Measurements from ENCODE around the gene PRIMA1. TPM values are rescaled to one million over a fixed set of nuclear protein-coding genes. Genes with fewer than 3 reads are reported as not detected.
A peak's percentile ranks its signal among the peaks of the same experiment; 100 is the strongest.
"Not testable (repeated sequence)": the region's sequence is repeated elsewhere in the genome, so short reads cannot be mapped to it uniquely, and the experiment has no call there.

Gene PRIMA1
- total RNA-seq, 1 experiment from 2014 or later: not detected

DNA sequence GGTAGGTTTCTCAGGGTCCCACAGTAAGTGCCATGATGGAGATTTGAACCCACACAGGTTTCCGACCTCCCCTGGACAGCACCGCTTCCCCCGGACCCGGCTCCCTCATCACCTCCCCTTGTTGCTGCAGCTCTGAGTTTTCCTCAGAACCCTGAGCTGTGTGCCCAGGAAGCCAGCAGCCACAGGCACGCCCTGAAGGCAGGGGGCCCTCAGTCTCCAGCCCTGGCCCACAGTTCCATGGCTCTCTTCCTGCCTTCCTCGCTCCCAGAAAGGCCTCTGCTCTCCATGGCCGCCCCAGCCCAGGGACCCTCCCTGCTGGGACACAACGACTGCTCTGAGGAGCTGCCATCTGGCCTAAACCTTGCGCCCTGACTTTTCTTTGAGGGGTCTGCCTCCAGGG, 35.8 kb upstream of the PRIMA1 start:
- H3K9me2 ChIP-seq (replicated peaks; ENCODE audit: insufficient read depth, low read length): no peaks in the 10 kb centered on the region
- H3K27ac ChIP-seq (ENCODE audit: low read length): no peak overlapping the region
- no peaks in the 10 kb centered on the region for H3K36me3 ChIP-seq (ENCODE audit: insufficient read depth, low read length)
- H4K20me1 ChIP-seq (ENCODE audit: insufficient read depth, low read depth, low read length): no peaks in the 10 kb centered on the region
- no peak for DNase-seq
- H3K9me3 ChIP-seq (ENCODE audit: low read length): no peaks in the 10 kb centered on the region
- H3K9ac ChIP-seq (ENCODE audit: low read length): no peak overlapping the region
- H3K4me3 ChIP-seq (ENCODE audit: low read length): no peak overlapping the region
- H3K27me3 ChIP-seq (ENCODE audit: low read length): no peaks in the 10 kb centered on the region
- no peaks in the 10 kb centered on the region for H3K4me1 ChIP-seq (ENCODE audit: low read length)
- no peak overlapping the region for H2AFZ ChIP-seq (ENCODE audit: low read length)
- no peak overlapping the region for H3K4me2 ChIP-seq (ENCODE audit: low read depth, low read length, poor library complexity, severe bottlenecking)
- no peaks in the 10 kb centered on the region for H3K79me2 ChIP-seq (ENCODE audit: low read length)

DNA sequence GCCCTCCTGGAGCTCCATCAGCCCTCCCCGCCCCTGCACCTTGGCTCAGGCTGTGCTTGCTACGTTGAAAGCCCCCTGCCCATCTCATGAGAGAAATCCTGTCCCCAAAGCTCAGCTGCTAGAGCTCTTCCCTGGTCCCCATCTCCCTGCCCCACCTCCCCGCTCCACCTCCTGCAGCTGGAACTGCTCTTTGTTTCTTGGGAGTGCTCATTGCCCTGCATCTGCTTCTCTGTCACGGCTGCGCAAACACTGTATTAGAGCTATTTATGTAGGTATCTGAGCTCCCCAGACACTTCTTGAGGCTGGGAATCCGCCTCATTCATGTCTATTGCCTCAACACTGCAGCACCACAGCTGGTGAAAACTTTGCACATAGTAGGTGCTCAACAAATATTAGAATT, 32.8 kb upstream of the PRIMA1 start:
- Histone ChIP-seq H3K9me3 (ENCODE audit: low read length) (no peaks in the 10 kb centered on the region), H3K9me2 (replicated peaks; ENCODE audit: insufficient read depth, low read length) (no peaks in the 10 kb centered on the region), H3K4me3 (ENCODE audit: low read length) (no peak overlapping the region)

DNA sequence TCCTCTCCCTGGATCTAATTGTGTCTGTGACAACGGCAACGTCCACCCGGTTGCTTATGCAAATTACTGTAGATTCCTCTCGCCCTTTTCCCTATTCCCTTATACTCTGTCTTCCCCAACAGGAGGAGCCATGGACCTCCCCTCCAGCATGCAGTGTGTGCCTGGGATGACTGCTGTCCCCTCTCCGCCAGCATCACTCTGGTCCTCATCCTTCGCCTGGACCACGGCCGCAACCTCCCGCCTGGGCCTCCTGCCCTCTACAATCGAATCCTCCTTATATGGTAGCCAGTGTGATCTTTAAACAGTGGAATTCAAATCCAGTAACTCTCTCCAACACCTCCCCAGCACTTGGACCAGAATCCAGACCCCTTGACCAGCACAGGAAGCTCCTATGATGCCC, 30.6 kb upstream of the PRIMA1 start:
- H3K27me3 ChIP-seq (ENCODE audit: low read length): 0 out of 2 replicates have a peak, but pooled peaks cover 4% of the 10 kb centered on the region

More for the DNA sequence above, 32.8 kb upstream of the PRIMA1 start:
- H3K36me3 ChIP-seq (ENCODE audit: insufficient read depth, low read length): no peaks in the 10 kb centered on the region
- H3K27ac ChIP-seq (ENCODE audit: low read length): no peak overlapping the region
- H2AFZ ChIP-seq (ENCODE audit: low read length): no peak overlapping the region
- no peak overlapping the region for H3K4me2 ChIP-seq (ENCODE audit: low read depth, low read length, poor library complexity, severe bottlenecking)
- H4K20me1 ChIP-seq (ENCODE audit: insufficient read depth, low read depth, low read length): no peaks in the 10 kb centered on the region
- DNase-seq: no peak
- H3K4me1 ChIP-seq (ENCODE audit: low read length): no peaks in the 10 kb centered on the region
- H3K9ac ChIP-seq (ENCODE audit: low read length): no peak overlapping the region
- no peaks in the 10 kb centered on the region for H3K79me2 ChIP-seq (ENCODE audit: low read length)
- no peaks in the 10 kb centered on the region for H3K27me3 ChIP-seq (ENCODE audit: low read length)

DNA sequence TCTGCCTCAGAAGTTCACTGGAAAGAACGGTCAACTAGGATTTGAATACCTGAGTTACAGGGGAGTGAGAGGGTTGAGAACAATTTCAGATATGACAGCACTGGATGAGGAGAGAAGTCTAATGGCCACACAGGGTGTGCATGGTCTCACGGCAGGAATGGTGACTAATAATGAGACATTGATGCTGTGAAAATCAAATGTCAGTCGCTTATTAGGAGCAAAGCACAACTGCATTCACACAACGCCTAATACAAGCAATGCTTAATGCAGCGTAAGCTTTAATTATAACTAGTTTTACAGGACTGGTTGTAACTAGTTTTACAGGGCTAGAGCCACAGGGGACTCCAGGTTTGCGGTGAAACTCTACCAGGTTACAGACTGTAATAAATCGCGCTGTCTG, 23.4 kb upstream of the PRIMA1 start:
- Histone ChIP-seq H3K9me2 (replicated peaks; ENCODE audit: insufficient read depth, low read length) (no peaks in the 10 kb centered on the region), H3K27ac (ENCODE audit: low read length) (no peak overlapping the region), H3K79me2 (ENCODE audit: low read length) (no peaks in the 10 kb centered on the region), H3K4me1 (ENCODE audit: low read length) (peaks cover 5% of the 10 kb centered on the region; the same call in 1 of the 2 replicates), H3K36me3 (ENCODE audit: insufficient read depth, low read length) (no peaks in the 10 kb centered on the region), H3K9me3 (ENCODE audit: low read length) (peaks cover 16% of the 10 kb centered on the region; the same call in 1 of the 2 replicates), H4K20me1 (ENCODE audit: insufficient read depth, low read depth, low read length) (no peaks in the 10 kb centered on the region), H2AFZ (ENCODE audit: low read length) (no peak overlapping the region), H3K9ac (ENCODE audit: low read length) (no peak overlapping the region), H3K27me3 (ENCODE audit: low read length) (0 out of 2 replicates have a peak, but pooled peaks cover 4% of the 10 kb centered on the region), H3K4me2 (ENCODE audit: low read depth, low read length, poor library complexity, severe bottlenecking) (no peak overlapping the region), H3K4me3 (ENCODE audit: low read length) (no peak overlapping the region)
- DNase-seq: no peak

More for the DNA sequence above, 30.6 kb upstream of the PRIMA1 start:
- no peak overlapping the region for H3K4me2 ChIP-seq (ENCODE audit: low read depth, low read length, poor library complexity, severe bottlenecking)
- H3K4me1 ChIP-seq (ENCODE audit: low read length): no peaks in the 10 kb centered on the region
- no peak for DNase-seq
- H2AFZ ChIP-seq (ENCODE audit: low read length): no peak overlapping the region
- H3K79me2 ChIP-seq (ENCODE audit: low read length): no peaks in the 10 kb centered on the region
- H3K36me3 ChIP-seq (ENCODE audit: insufficient read depth, low read length): no peaks in the 10 kb centered on the region
- peaks cover 16% of the 10 kb centered on the region; the same call in 1 of the 2 replicates for H3K9me3 ChIP-seq (ENCODE audit: low read length)
- H4K20me1 ChIP-seq (ENCODE audit: insufficient read depth, low read depth, low read length): no peaks in the 10 kb centered on the region
- H3K9me2 ChIP-seq (replicated peaks; ENCODE audit: insufficient read depth, low read length): no peaks in the 10 kb centered on the region
- no peak overlapping the region for H3K9ac ChIP-seq (ENCODE audit: low read length)
- no peak overlapping the region for H3K4me3 ChIP-seq (ENCODE audit: low read length)
- H3K27ac ChIP-seq (ENCODE audit: low read length): no peak overlapping the region

DNA sequence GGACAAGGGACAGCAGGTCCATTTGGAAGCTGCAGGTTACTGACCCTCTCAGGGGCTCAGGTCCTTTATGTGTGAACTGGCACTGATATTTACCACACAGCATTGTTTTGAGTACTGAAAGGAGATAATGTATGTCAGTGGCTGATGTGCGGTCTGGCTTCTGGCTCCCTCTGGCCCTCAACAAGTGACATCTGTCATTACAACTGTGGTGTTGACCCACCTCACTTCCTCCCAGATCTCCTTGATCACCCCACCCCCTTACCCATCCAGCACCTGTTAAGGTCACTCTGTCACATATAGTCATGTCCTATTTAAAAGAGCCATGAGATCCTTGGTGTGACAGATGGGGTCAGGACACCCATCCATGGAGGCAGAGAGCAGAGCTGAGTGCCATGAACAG, 22.7 kb upstream of the PRIMA1 start:
- Histone ChIP-seq H3K36me3 (ENCODE audit: insufficient read depth, low read length) (no peaks in the 10 kb centered on the region), H3K4me1 (ENCODE audit: low read length) (peaks cover 5% of the 10 kb centered on the region; the same call in 1 of the 2 replicates), H4K20me1 (ENCODE audit: insufficient read depth, low read depth, low read length) (no peaks in the 10 kb centered on the region), H3K9me2 (replicated peaks; ENCODE audit: insufficient read depth, low read length) (no peaks in the 10 kb centered on the region), H3K9me3 (ENCODE audit: low read length) (peaks cover 16% of the 10 kb centered on the region; the same call in 1 of the 2 replicates), H3K27me3 (ENCODE audit: low read length) (0 out of 2 replicates have a peak, but pooled peaks cover 4% of the 10 kb centered on the region), H3K79me2 (ENCODE audit: low read length) (no peaks in the 10 kb centered on the region), H2AFZ (ENCODE audit: low read length) (no peak overlapping the region), H3K9ac (ENCODE audit: low read length) (no peak overlapping the region), H3K4me3 (ENCODE audit: low read length) (no peak overlapping the region), H3K27ac (ENCODE audit: low read length) (no peak overlapping the region), H3K4me2 (ENCODE audit: low read depth, low read length, poor library complexity, severe bottlenecking) (no peak overlapping the region)
- DNase-seq: no peak

DNA sequence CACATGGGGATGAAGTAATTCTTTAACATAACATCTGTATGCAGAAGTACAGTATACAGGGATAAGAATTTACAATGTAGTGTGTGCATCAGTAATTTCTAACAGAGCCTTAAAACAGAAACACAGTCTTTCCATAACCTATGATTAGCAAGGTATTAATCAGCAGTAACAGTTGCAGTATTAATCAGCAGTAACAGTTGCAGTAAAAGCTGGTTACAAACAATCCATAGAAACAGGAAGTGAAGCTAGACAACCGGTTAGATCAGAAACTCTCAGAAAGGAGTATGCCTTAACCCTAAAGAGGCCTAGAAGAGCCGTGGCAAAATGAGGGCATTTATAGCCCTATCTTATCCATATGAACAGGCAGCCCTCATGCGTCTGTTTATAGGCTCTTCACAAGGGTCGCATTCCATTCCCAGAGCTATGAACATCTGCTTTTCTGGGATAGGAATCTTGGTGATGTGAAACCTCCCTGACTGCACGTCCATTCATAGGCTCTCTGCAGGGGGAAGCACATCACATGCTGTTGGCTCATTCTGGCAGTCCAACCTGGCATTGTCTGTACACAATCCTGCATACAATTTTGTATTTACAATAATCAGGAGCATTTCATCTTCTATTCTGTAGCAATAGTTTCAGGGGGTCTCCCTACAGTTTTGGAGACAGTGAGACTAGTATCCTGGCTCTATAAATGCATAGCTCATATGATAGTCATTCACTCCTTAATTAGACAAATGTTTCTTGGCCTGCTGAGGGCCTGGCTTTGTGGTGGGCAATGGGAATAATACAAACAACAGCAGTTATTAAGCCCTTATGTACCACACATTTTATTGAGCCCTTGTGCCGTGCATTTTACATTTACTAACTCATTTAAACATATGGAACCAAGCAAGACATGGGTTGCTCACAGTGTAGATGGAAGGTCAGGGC, 21.5 kb upstream of the PRIMA1 start:
- not testable (repeated sequence) for H3K4me1 ChIP-seq (ENCODE audit: low read length); H3K4me2 ChIP-seq (ENCODE audit: low read depth, low read length, poor library complexity, severe bottlenecking); H2AFZ ChIP-seq (ENCODE audit: low read length); H3K9me2 ChIP-seq (replicated peaks; ENCODE audit: insufficient read depth, low read length); H3K27ac ChIP-seq (ENCODE audit: low read length); H3K36me3 ChIP-seq (ENCODE audit: insufficient read depth, low read length); H3K9me3 ChIP-seq (ENCODE audit: low read length); H3K9ac ChIP-seq (ENCODE audit: low read length); H3K4me3 ChIP-seq (ENCODE audit: low read length); H3K27me3 ChIP-seq (ENCODE audit: low read length); H3K79me2 ChIP-seq (ENCODE audit: low read length); H4K20me1 ChIP-seq (ENCODE audit: insufficient read depth, low read depth, low read length)
- DNase-seq: peak; percentile 62

DNA sequence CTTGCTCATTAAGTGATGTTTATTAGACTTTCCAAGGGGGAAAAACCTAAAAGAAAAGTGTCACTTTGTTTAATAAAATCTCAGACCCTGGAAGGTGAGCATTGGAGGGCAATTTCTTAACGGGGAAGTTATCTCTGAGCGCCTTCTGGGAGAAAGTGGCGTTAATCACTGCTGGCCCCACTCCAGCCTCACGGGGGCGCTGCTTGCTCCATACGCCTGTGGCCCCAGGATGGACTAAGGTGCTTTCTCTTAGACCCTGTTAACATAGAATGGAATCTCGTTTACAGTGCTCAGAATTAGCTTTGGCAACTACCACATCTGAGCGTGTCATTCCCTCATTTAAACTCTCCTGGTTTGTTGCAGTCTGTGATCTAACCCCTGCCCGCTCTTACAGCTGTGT, 16.4 kb upstream of the PRIMA1 start:
- Histone ChIP-seq H3K36me3 (ENCODE audit: insufficient read depth, low read length) (no peaks in the 10 kb centered on the region), H3K4me2 (ENCODE audit: low read depth, low read length, poor library complexity, severe bottlenecking) (no peak overlapping the region), H3K9me3 (ENCODE audit: low read length) (no peaks in the 10 kb centered on the region), H3K4me1 (ENCODE audit: low read length) (peaks cover 3% of the 10 kb centered on the region; the same call in 1 of the 2 replicates), H3K9me2 (replicated peaks; ENCODE audit: insufficient read depth, low read length) (no peaks in the 10 kb centered on the region), H3K27ac (ENCODE audit: low read length) (no peak overlapping the region), H3K4me3 (ENCODE audit: low read length) (no peak overlapping the region), H4K20me1 (ENCODE audit: insufficient read depth, low read depth, low read length) (no peaks in the 10 kb centered on the region), H3K79me2 (ENCODE audit: low read length) (no peaks in the 10 kb centered on the region), H3K27me3 (ENCODE audit: low read length) (no peaks in the 10 kb centered on the region), H3K9ac (ENCODE audit: low read length) (no peak overlapping the region), H2AFZ (ENCODE audit: low read length) (no peak overlapping the region)
- DNase-seq: peak; percentile 76

DNA sequence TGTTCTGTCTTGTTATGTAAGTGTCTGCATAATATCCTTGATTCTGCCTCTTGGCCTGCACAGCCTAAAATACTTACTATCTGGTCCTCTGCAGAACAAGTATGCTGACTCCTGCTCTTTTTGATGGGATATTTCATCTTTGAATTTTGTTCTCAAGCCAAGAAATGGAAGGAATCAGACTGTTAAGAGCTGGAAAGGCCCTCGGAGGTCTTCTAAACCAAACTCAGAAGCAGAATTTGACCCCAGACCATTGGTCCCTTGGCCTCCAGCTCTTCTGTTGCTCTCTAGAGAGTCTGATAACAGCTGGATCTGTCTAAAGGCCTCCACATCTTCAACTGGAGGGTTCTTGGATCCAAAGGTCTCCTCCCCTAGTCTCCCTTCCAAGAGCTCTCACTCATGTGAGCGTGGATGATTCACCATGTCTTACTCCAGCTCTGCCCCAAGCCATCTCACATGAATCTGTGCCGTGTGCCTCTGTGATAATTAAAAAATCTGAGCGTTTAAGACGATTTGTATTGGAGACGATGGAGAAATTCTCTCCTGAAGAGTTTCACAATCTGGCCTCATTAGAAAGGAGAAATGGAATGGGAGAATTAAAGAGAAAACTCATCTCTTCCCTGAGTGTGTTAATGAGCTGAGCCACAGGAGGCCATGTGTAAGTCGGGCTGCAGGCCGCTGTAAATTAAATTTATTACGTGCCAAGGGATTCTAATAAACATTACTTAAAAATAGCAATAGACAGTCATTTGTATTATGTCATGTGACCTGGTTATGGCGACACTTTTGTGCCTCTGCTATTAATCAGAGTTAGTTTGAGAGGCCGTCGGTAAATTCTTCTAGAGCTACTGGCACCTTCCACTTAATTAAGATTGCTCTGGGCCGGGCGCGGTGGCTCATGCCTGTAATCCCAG, 15.4 kb upstream of the PRIMA1 start:
- H3K4me3 ChIP-seq (ENCODE audit: low read length): no peak overlapping the region
- H3K9ac ChIP-seq (ENCODE audit: low read length): no peak overlapping the region
- no peak overlapping the region for H3K27ac ChIP-seq (ENCODE audit: low read length)
- no peak for DNase-seq
- H3K4me2 ChIP-seq (ENCODE audit: low read depth, low read length, poor library complexity, severe bottlenecking): no peak overlapping the region
- H3K9me3 ChIP-seq (ENCODE audit: low read length): no peaks in the 10 kb centered on the region
- no peaks in the 10 kb centered on the region for H4K20me1 ChIP-seq (ENCODE audit: insufficient read depth, low read depth, low read length)
- H3K36me3 ChIP-seq (ENCODE audit: insufficient read depth, low read length): no peaks in the 10 kb centered on the region
- H3K79me2 ChIP-seq (ENCODE audit: low read length): no peaks in the 10 kb centered on the region
- H3K9me2 ChIP-seq (replicated peaks; ENCODE audit: insufficient read depth, low read length): no peaks in the 10 kb centered on the region
- no peaks in the 10 kb centered on the region for H3K4me1 ChIP-seq (ENCODE audit: low read length)
- no peak overlapping the region for H2AFZ ChIP-seq (ENCODE audit: low read length)
- no peaks in the 10 kb centered on the region for H3K27me3 ChIP-seq (ENCODE audit: low read length)
